HG03354 (cell line): Measurements from ENCODE around the gene EHMT1.
"Not testable (repeated sequence)": the region's sequence is repeated elsewhere in the genome, so short reads cannot be mapped to it uniquely, and the experiment has no call there.

Experiments
- ATAC-seq: cut with Tn5 transposase; IDR thresholded peaks from one replicate; pipeline ENCODE4 v1.9.1; 2021; ENCODE audit warnings: mild to moderate bottlenecking; ENCODE audit not compliant: unreplicated experiment, poor library complexity, severe bottlenecking

The EHMT1 gene

GRCh38 chr9:137873408-137873807 is 254.6 kb downstream of the EHMT1 start:
- ATAC-seq = no peak

- no peak for ATAC-seq
Observed at GRCh38 chr9:137873858-137874362, 255.1 kb downstream of the EHMT1 start.

GRCh38 chr9:137875354-137875753 is 256.5 kb downstream of the EHMT1 start:
- no peak for ATAC-seq

- ATAC-seq = no peak
Observed at GRCh38 chr9:137875846-137876245, 257.0 kb downstream of the EHMT1 start.

GRCh38 chr9:137876269-137876668 is 257.5 kb downstream of the EHMT1 start:
- no peak for ATAC-seq

GRCh38 chr9:137876781-137877386 is 258.1 kb downstream of the EHMT1 start:
- no peak for ATAC-seq

- ATAC-seq = not testable (repeated sequence)
Observed at GRCh38 chr9:137877506-137878122, 258.8 kb downstream of the EHMT1 start, which contains the start of gene CACNA1B. TSS of gene CACNA1B (plus strand) at chr9:137877782. CDS start at chr9:137877934, 152 bp downstream.

- no peak for ATAC-seq
Observed at GRCh38 chr9:137878146-137878941, 259.5 kb downstream of the EHMT1 start.

- ATAC-seq = no peak
Observed at GRCh38 chr9:137879052-137879451, 260.2 kb downstream of the EHMT1 start.

- no peak for ATAC-seq
Observed at GRCh38 chr9:137879566-137880150, 260.9 kb downstream of the EHMT1 start.

GRCh38 chr9:137880160-137880975 is 261.6 kb downstream of the EHMT1 start:
- no peak for ATAC-seq

- ATAC-seq = no peak
Observed at GRCh38 chr9:137880976-137881530, 262.2 kb downstream of the EHMT1 start.

GRCh38 chr9:137881591-137882505 is 263.0 kb downstream of the EHMT1 start:
- no peak for ATAC-seq

GRCh38 chr9:137882506-137882821 is 263.7 kb downstream of the EHMT1 start:
- no peak for ATAC-seq

- ATAC-seq = not testable (repeated sequence)
Observed at GRCh38 chr9:137883977-137884376, 265.2 kb downstream of the EHMT1 start.

GRCh38 chr9:137884547-137884946 is 265.7 kb downstream of the EHMT1 start:
- not testable (repeated sequence) for ATAC-seq

- not testable (repeated sequence) for ATAC-seq
Observed at GRCh38 chr9:137885121-137885520, 266.3 kb downstream of the EHMT1 start.
